Measurements from ENCODE around the gene FAM180A.
"Not testable (repeated sequence)": the region's sequence is repeated elsewhere in the genome, so short reads cannot be mapped to it uniquely, and the experiment has no call there.

Gene FAM180A

GRCh38 chr7:135704074-135704473 is 44.5 kb downstream of the FAM180A start:
- Histone ChIP-seq H3K4me2 (ENCODE audit: low read length) (no peak overlapping the region), H3K79me2 (no peaks in the 10 kb centered on the region), H3K4me1 (no peaks in the 10 kb centered on the region)

GRCh38 chr7:135697276-135698049 is 51.1 kb downstream of the FAM180A start:
- Histone ChIP-seq H3K27me3 (ENCODE audit: control insufficient read depth, insufficient read depth, low read length) (no peaks in the 10 kb centered on the region), H3K4me3 (ENCODE audit: low read depth, low read length) (no peak overlapping the region), H3K27ac (no peak overlapping the region), H3K79me2 (no peaks in the 10 kb centered on the region), H3K36me3 (ENCODE audit: control insufficient read depth, insufficient read depth, low read length) (no peaks in the 10 kb centered on the region), H3K4me1 (no peaks in the 10 kb centered on the region), H2AFZ (no peak overlapping the region), H3K4me2 (ENCODE audit: low read length) (no peak overlapping the region), H3K9ac (no peak overlapping the region), H3K9me3 (ENCODE audit: control insufficient read depth, low read length) (no peaks in the 10 kb centered on the region)
- no peak for TF ChIP-seq CTCF (IDR thresholded peaks at IDR 0.05)

More at GRCh38 chr7:135704074-135704473, 44.5 kb downstream of the FAM180A start:
- H2AFZ ChIP-seq, result no peak overlapping the region
- H3K36me3 ChIP-seq (ENCODE audit: control insufficient read depth, insufficient read depth, low read length), result no peaks in the 10 kb centered on the region
- no peak overlapping the region for H3K27ac ChIP-seq
- H3K9ac ChIP-seq, result no peak overlapping the region
- no peak overlapping the region for H3K4me3 ChIP-seq (ENCODE audit: low read depth, low read length)
- H3K9me3 ChIP-seq (ENCODE audit: control insufficient read depth, low read length), result no peaks in the 10 kb centered on the region
- TF ChIP-seq CTCF (IDR thresholded peaks at IDR 0.05), result no peak
- no peaks in the 10 kb centered on the region for H3K27me3 ChIP-seq (ENCODE audit: control insufficient read depth, insufficient read depth, low read length)

GRCh38 chr7:135693558-135693957 is 55.1 kb downstream of the FAM180A start:
- TF ChIP-seq CTCF (IDR thresholded peaks at IDR 0.05), result no peak
- Histone ChIP-seq H3K9me3 (ENCODE audit: control insufficient read depth, low read length) (no peaks in the 10 kb centered on the region), H3K9ac (no peak overlapping the region), H3K4me3 (ENCODE audit: low read depth, low read length) (no peak overlapping the region), H2AFZ (no peak overlapping the region), H3K27me3 (ENCODE audit: control insufficient read depth, insufficient read depth, low read length) (no peaks in the 10 kb centered on the region), H3K4me2 (ENCODE audit: low read length) (no peak overlapping the region), H3K27ac (no peak overlapping the region), H3K36me3 (ENCODE audit: control insufficient read depth, insufficient read depth, low read length) (no peaks in the 10 kb centered on the region), H3K4me1 (no peaks in the 10 kb centered on the region), H3K79me2 (no peaks in the 10 kb centered on the region)

- not testable (repeated sequence) for H3K9me3 ChIP-seq (ENCODE audit: control insufficient read depth, low read length); H3K79me2 ChIP-seq; H3K9ac ChIP-seq; H3K36me3 ChIP-seq (ENCODE audit: control insufficient read depth, insufficient read depth, low read length); H3K4me2 ChIP-seq (ENCODE audit: low read length); H3K4me1 ChIP-seq; H3K27ac ChIP-seq; H2AFZ ChIP-seq; H3K27me3 ChIP-seq (ENCODE audit: control insufficient read depth, insufficient read depth, low read length); H3K4me3 ChIP-seq (ENCODE audit: low read depth, low read length)
These were observed 56.0 kb downstream of the FAM180A start for GRCh38 chr7:135692606-135693005.

- Histone ChIP-seq H3K36me3 (ENCODE audit: control insufficient read depth, insufficient read depth, low read length) (no peaks in the 10 kb centered on the region), H3K4me1 (no peaks in the 10 kb centered on the region), H3K4me3 (ENCODE audit: low read depth, low read length) (no peak overlapping the region), H3K9ac (no peak overlapping the region), H3K27me3 (ENCODE audit: control insufficient read depth, insufficient read depth, low read length) (no peaks in the 10 kb centered on the region), H2AFZ (no peak overlapping the region), H3K4me2 (ENCODE audit: low read length) (no peak overlapping the region), H3K27ac (no peak overlapping the region), H3K79me2 (no peaks in the 10 kb centered on the region), H3K9me3 (ENCODE audit: control insufficient read depth, low read length) (no peaks in the 10 kb centered on the region)
- TF ChIP-seq CTCF (IDR thresholded peaks at IDR 0.05), result no peak
These were observed 56.6 kb downstream of the FAM180A start for GRCh38 chr7:135692055-135692454.

All from parathyroid adenoma (tissue), 2 donors.